Urinary bladder (tissue), 4 donors: Measurements from ENCODE around the gene ANKRD9. TPM values are rescaled to one million over a fixed set of nuclear protein-coding genes. Genes with fewer than 3 reads are reported as not detected.

Source experiments
- DNase-seq: peaks from one replicate; pipeline ENCODE4 v3.0.0-alpha.2; 2015; ENCODE audit errors: extremely low spot score
- H3K27ac ChIP-seq: one replicate; pipeline ENCODE4 v1.5.1; 2013; ENCODE audit warnings: low read depth, mild to moderate bottlenecking, moderate library complexity
- H3K36me3 ChIP-seq: one replicate; pipeline ENCODE4 v1.6.1; 2013; ENCODE audit warnings: mild to moderate bottlenecking, moderate library complexity; ENCODE audit not compliant: insufficient read depth
- H3K4me1 ChIP-seq: one replicate; pipeline ENCODE4 v1.6.1; 2013; ENCODE audit warnings: mild to moderate bottlenecking, moderate library complexity; ENCODE audit not compliant: insufficient read depth
- H3K4me3 ChIP-seq: one replicate; pipeline ENCODE4 v1.5.1; 2013; ENCODE audit warnings: low read depth, low read length
- WGBS: extraction: QIAGEN DNeasy Blood & Tissue Kit; methylation state at CpG from one replicate; pipeline ENCODE4 v1.1.7; 2013; 5-methylcytosine and 5-hydroxymethylcytosine counted together
- polyA plus RNA-seq: library from polyadenylated mRNA; stranded (reverse); fragments of 200-250 nt; gene quantifications from one replicate; pipeline ENCODE4 v1.2.3, GENCODE V29; 2013
- total RNA-seq: library from RNA; depleted of rRNA; stranded (reverse); fragments of >200 nt; gene quantifications from one replicate; pipeline ENCODE4 v1.2.3, GENCODE V29; 2014
- donor health status: healthy with polysubstance abuse.
- donor health status: healthy.

The ANKRD9 gene
- total and polyA plus RNA-seq, 2 donors: 4.3 to 13.5 TPM

GRCh38 chr14:102511538-102511937, 2.0 kb upstream of the ANKRD9 start:
- Histone ChIP-seq H3K36me3 (peaks cover 2% of the 10 kb centered on the region), H3K4me1 (no peaks in the 10 kb centered on the region), H3K27ac (no peak overlapping the region), H3K4me3 (no peak overlapping the region)
- 86% methylated on average over 5 of the region's 5 CpGs for WGBS
- no peak for DNase-seq

- DNase-seq: no peak
- 68% methylated on average over 19 of the region's 19 CpGs for WGBS
- Histone ChIP-seq H3K4me3 (no peak overlapping the region), H3K4me1 (no peaks in the 10 kb centered on the region), H3K36me3 (peaks cover 2% of the 10 kb centered on the region), H3K27ac (peak overlapping the region; percentile 19)
These were observed 1.3 kb upstream of the ANKRD9 start for GRCh38 chr14:102510616-102511520.

- DNase-seq: no peak
- WGBS: 4% methylated on average over 108 of the region's 110 CpGs
These were observed 516 bp downstream of the ANKRD9 start for GRCh38 chr14:102508774-102509745.

GRCh38 chr14:102508410-102508773, 1.2 kb downstream of the ANKRD9 start:
- WGBS: 73% methylated on average over 14 of the region's 14 CpGs
- H3K4me3 ChIP-seq: no peak overlapping the region
- no peaks in the 10 kb centered on the region for H3K4me1 ChIP-seq
- peak overlapping the region; percentile 85 for H3K27ac ChIP-seq
- peaks cover 2% of the 10 kb centered on the region for H3K36me3 ChIP-seq
- DNase-seq: no peak

More at GRCh38 chr14:102508774-102509745, 516 bp downstream of the ANKRD9 start:
- Histone ChIP-seq H3K36me3 (peaks cover 2% of the 10 kb centered on the region), H3K4me1 (no peaks in the 10 kb centered on the region), H3K4me3 (peak overlapping the region; percentile 65), H3K27ac (peak overlapping the region; percentile 85)

GRCh38 chr14:102507857-102508312, 1.7 kb downstream of the ANKRD9 start:
- H3K36me3 ChIP-seq: peaks cover 2% of the 10 kb centered on the region

GRCh38 chr14:102507081-102507856, 2.3 kb downstream of the ANKRD9 start:
- Histone ChIP-seq H3K4me3 (no peak overlapping the region), H3K27ac (no peak overlapping the region), H3K36me3 (peaks cover 2% of the 10 kb centered on the region), H3K4me1 (no peaks in the 10 kb centered on the region)
- 86% methylated on average over 115 of the region's 115 CpGs for WGBS
- DNase-seq: no peak

More at GRCh38 chr14:102507857-102508312, 1.7 kb downstream of the ANKRD9 start:
- H3K4me1 ChIP-seq: no peaks in the 10 kb centered on the region
- 90% methylated on average over 21 of the region's 21 CpGs for WGBS
- no peak overlapping the region for H3K27ac ChIP-seq
- DNase-seq: no peak
- H3K4me3 ChIP-seq: no peak overlapping the region

GRCh38 chr14:102506626-102506925, 3.0 kb downstream of the ANKRD9 start:
- H3K4me1 ChIP-seq: no peaks in the 10 kb centered on the region
- WGBS: 96% methylated on average over 11 of the region's 11 CpGs

GRCh38 chr14:102505775-102506625, 3.6 kb downstream of the ANKRD9 start:
- Histone ChIP-seq H3K27ac (no peak overlapping the region), H3K4me1 (no peaks in the 10 kb centered on the region)

More at GRCh38 chr14:102506626-102506925, 3.0 kb downstream of the ANKRD9 start:
- Histone ChIP-seq H3K27ac (no peak overlapping the region), H3K36me3 (peaks cover 2% of the 10 kb centered on the region), H3K4me3 (no peak overlapping the region)
- DNase-seq: no peak

GRCh38 chr14:102505000-102505619, 4.5 kb downstream of the ANKRD9 start:
- Histone ChIP-seq H3K36me3 (peaks cover 2% of the 10 kb centered on the region), H3K27ac (no peak overlapping the region), H3K4me1 (no peaks in the 10 kb centered on the region), H3K4me3 (no peak overlapping the region)
- no peak for DNase-seq
- 78% methylated on average over 7 of the region's 7 CpGs for WGBS

More at GRCh38 chr14:102505775-102506625, 3.6 kb downstream of the ANKRD9 start:
- Histone ChIP-seq H3K4me3 (no peak overlapping the region), H3K36me3 (peaks cover 2% of the 10 kb centered on the region)
- DNase-seq: no peak
- 93% methylated on average over 19 of the region's 19 CpGs for WGBS

- 70% methylated on average over 18 of the region's 18 CpGs for WGBS
- Histone ChIP-seq H3K4me1 (no peaks in the 10 kb centered on the region), H3K36me3 (peaks cover 2% of the 10 kb centered on the region), H3K27ac (no peak overlapping the region), H3K4me3 (no peak overlapping the region)
- DNase-seq: no peak
These were observed 5.1 kb downstream of the ANKRD9 start for GRCh38 chr14:102504328-102504999.

- Histone ChIP-seq H3K4me1 (no peaks in the 10 kb centered on the region), H3K4me3 (no peak overlapping the region), H3K27ac (no peak overlapping the region), H3K36me3 (peaks cover 2% of the 10 kb centered on the region)
- 76% methylated on average over 12 of the region's 12 CpGs for WGBS
- DNase-seq: no peak
These were observed 5.8 kb downstream of the ANKRD9 start for GRCh38 chr14:102503641-102504327.
